Mucosa of descending colon (tissue), 3 donors: Measurements from ENCODE around the gene TMEM82. TPM values are rescaled to one million over a fixed set of nuclear protein-coding genes. Genes with fewer than 3 reads are reported as not detected.

ENCODE experiments used
- ATAC-seq: fragments of 200-7000 bp; cut with Tn5 transposase; one replicate; pipeline ENCODE4 v1.9.1; 2020; ENCODE audit warnings: mild to moderate bottlenecking, moderate library complexity
- DNase-seq, 3 donors: peaks; one replicate each; pipeline ENCODE4 v3.0.0-alpha.2; 2020
- H3K36me3 ChIP-seq: fragments of 200-600 bp; one replicate; pipeline ENCODE4 v1.8.0; 2021; ENCODE audit warnings: low read depth, mild to moderate bottlenecking
- H3K4me1 ChIP-seq: fragments of 200-600 bp; one replicate; pipeline ENCODE4 v1.8.0; 2021; ENCODE audit warnings: low read depth, mild to moderate bottlenecking
- H3K4me3 ChIP-seq: fragments of 200-600 bp; one replicate; pipeline ENCODE4 v1.8.0; 2021; ENCODE audit warnings: mild to moderate bottlenecking
- H3K9me3 ChIP-seq: fragments of 200-600 bp; one replicate; pipeline ENCODE4 v1.8.0; 2021; ENCODE audit warnings: mild to moderate bottlenecking
- intact Hi-C, 2 donors: fragments of 100-400 bp; cut with DNase I in 1 of 2; cut with micrococcal nuclease in 1 of 2; formaldehyde crosslinking; loops; one replicate each; pipeline versions ENCODE4 v1.11.0 to v1.11.1; 2022; cut with DNase I, micrococcal nuclease
- total RNA-seq, 3 donors: library from RNA; stranded (reverse); fragmentation: NEBNext Ultra II Directional in 2 of 3; extraction: Animal tissue kit (Norgen Biotek cat#: 25700) in 2 of 3; gene quantifications; one replicate each; pipeline versions ENCODE4 v1.2.1 to v1.2.4, GENCODE V29; 2021 to 2023
- TF ChIP-seq, protein P1 (sequence below): fragments of 200-600 bp; IDR thresholded peaks from one replicate; pipeline ENCODE4 v1.8.0; 2022; ENCODE audit warnings: antibody characterized with exemption, mild to moderate bottlenecking
- donor health status: DM: no; HTN: no; CAD: no; lungs with moderate emphysema.
- donor health status: DM: no; HTN: no; CAD: no.
- donor health status: DM: no; HTN: yes; CAD: no.

The TMEM82 gene
- total RNA-seq, 3 donors from 2014 or later = 8.0 to 19.7 (median 16.8) TPM

GRCh38 chr1:15750924-15751323 lies 8.6 kb downstream of the TMEM82 start:
- ATAC-seq (no peak), DNase-seq (no peak)
- no peaks in the 10 kb centered on the region for H3K9me3 ChIP-seq
- no peaks in the 10 kb centered on the region for H3K36me3 ChIP-seq
- no peak overlapping the region for H3K4me3 ChIP-seq
- peaks cover 5% of the 10 kb centered on the region for H3K4me1 ChIP-seq
- TF ChIP-seq, protein P1, sequence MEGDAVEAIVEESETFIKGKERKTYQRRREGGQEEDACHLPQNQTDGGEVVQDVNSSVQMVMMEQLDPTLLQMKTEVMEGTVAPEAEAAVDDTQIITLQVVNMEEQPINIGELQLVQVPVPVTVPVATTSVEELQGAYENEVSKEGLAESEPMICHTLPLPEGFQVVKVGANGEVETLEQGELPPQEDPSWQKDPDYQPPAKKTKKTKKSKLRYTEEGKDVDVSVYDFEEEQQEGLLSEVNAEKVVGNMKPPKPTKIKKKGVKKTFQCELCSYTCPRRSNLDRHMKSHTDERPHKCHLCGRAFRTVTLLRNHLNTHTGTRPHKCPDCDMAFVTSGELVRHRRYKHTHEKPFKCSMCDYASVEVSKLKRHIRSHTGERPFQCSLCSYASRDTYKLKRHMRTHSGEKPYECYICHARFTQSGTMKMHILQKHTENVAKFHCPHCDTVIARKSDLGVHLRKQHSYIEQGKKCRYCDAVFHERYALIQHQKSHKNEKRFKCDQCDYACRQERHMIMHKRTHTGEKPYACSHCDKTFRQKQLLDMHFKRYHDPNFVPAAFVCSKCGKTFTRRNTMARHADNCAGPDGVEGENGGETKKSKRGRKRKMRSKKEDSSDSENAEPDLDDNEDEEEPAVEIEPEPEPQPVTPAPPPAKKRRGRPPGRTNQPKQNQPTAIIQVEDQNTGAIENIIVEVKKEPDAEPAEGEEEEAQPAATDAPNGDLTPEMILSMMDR = no peak
- intact Hi-C loops = no loop called here

DNA sequence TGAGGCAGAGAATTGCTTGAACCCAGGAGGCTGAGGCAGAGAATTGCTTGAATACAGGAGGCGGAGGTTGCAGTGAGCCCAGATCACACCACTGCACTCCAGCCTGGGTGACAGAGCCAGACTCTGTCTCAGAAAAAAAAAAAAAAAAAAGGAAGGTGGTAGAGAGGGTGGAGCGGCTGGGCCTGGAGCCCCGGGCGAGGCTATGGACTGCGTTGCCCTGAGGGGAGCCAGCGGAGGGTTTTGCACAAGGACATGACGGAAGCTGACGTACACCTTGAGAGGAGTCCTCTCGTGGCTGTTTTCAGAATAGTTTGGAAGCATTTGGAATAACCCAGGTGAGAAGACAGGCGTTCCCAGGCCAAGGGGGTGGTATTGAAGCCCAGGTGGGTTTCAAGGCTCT lies 9.4 kb downstream of the TMEM82 start:
- intact Hi-C loops = no loop called here
- DNase-seq = no peak
- no peaks in the 10 kb centered on the region for H3K9me3 ChIP-seq
- TF ChIP-seq, protein P1 = no peak
- H3K4me1 ChIP-seq = peaks cover 5% of the 10 kb centered on the region
- ATAC-seq = no peak
- H3K4me3 ChIP-seq = no peak overlapping the region
- no peaks in the 10 kb centered on the region for H3K36me3 ChIP-seq

GRCh38 chr1:15753776-15754175 lies 11.5 kb downstream of the TMEM82 start:
- no peaks in the 10 kb centered on the region for H3K9me3 ChIP-seq
- no peak for ATAC-seq
- intact Hi-C loops = no loop called here
- H3K4me1 ChIP-seq = peaks cover 5% of the 10 kb centered on the region
- H3K4me3 ChIP-seq = no peak overlapping the region
- H3K36me3 ChIP-seq = no peaks in the 10 kb centered on the region
- DNase-seq = no peak
- TF ChIP-seq, protein P1 = no peak

- ATAC-seq (no peak), DNase-seq (no peak)
- H3K4me3 ChIP-seq = no peak overlapping the region
- H3K9me3 ChIP-seq = no peaks in the 10 kb centered on the region
- H3K4me1 ChIP-seq = peaks cover 10% of the 10 kb centered on the region
- H3K36me3 ChIP-seq = no peaks in the 10 kb centered on the region
- intact Hi-C loops = no loop called here
- TF ChIP-seq, protein P1 = no peak
These were observed 12.8 kb downstream of the TMEM82 start for GRCh38 chr1:15755021-15755645.

- ATAC-seq = peak; percentile 21
- Histone ChIP-seq H3K4me3 (no peak overlapping the region), H3K4me1 (peaks cover 10% of the 10 kb centered on the region), H3K36me3 (no peaks in the 10 kb centered on the region), H3K9me3 (no peaks in the 10 kb centered on the region)
- intact Hi-C loops = no loop called here
- peak in 2 of 3 donors; percentile 41 to 60 for DNase-seq
- TF ChIP-seq, protein P1 = no peak
These were observed 13.3 kb downstream of the TMEM82 start for GRCh38 chr1:15755646-15756040.
